ENCODE results near the gene RFPL4AL1. TPM values are rescaled to one million over a fixed set of nuclear protein-coding genes. Genes with fewer than 3 reads are reported as not detected.

The RFPL4AL1 gene
- total and polyA plus RNA-seq, 2 of the 8 experiments (the other 6 are each of a cell fraction or from before 2014, with no cell fraction given), result not detected

- TF ChIP-seq MAFK (IDR thresholded peaks at IDR 0.05; ENCODE audit: low read depth, low read length) (no peak), TEAD4 (IDR thresholded peaks at IDR 0.05; ENCODE audit: low read depth, low read length) (no peak), CBX5 (IDR thresholded peaks at IDR 0.05; ENCODE audit: low read depth, low read length) (no peak), CHD7 (IDR thresholded peaks at IDR 0.05; ENCODE audit: insufficient replicate concordance, low read length) (no peak), SUZ12 (IDR thresholded peaks at IDR 0.05; ENCODE audit: low read length) (no peak), SAP30 (IDR thresholded peaks at IDR 0.05; ENCODE audit: insufficient read depth, insufficient replicate concordance, low read length) (no peak)
Observed at GRCh38 chr19:55802281-55802680, 33.4 kb downstream of the RFPL4AL1 start (continued).
